K562 (cell line): Measurements from ENCODE around the gene CARM1.

Experiments
- CHD4 ChIP-seq: fragments of 200-600 bp; sonication (generic); IDR thresholded peaks from 3 replicates; pipeline ENCODE4 v1.6.1; 2012; ENCODE audit warnings: low read depth, mild to moderate bottlenecking, mixed read lengths, low read length, inconsistent platforms; ENCODE audit not compliant: insufficient read depth, insufficient replicate concordance, poor library complexity, severe bottlenecking
- ELF4 ChIP-seq: fragments of 450-650 bp; formaldehyde crosslinking; IDR thresholded peaks from 2 replicates; pipeline ENCODE4 v1.4.0; 2022; ENCODE audit warnings: missing genetic modification characterization
- ERF ChIP-seq: fragments of 450-650 bp; formaldehyde crosslinking; IDR thresholded peaks from 2 replicates; pipeline ENCODE4 v1.4.0; 2020; ENCODE audit warnings: mild to moderate bottlenecking, mixed read lengths
- FIP1L1 ChIP-seq: fragments of 200-400 bp; formaldehyde crosslinking; IDR thresholded peaks from 2 replicates; pipeline ENCODE4 v1.6.1; 2018; ENCODE audit warnings: mild to moderate bottlenecking, low read depth, low read length; ENCODE audit not compliant: poor library complexity, severe bottlenecking
- HDGF ChIP-seq: fragments of 450-650 bp; IDR thresholded peaks from 2 replicates; pipeline ENCODE4 v1.6.1; 2016
- POLR2AphosphoS5 ChIP-seq: IDR thresholded peaks from 2 replicates; pipeline ENCODE4 v1.6.1; 2011; ENCODE audit warnings: mild to moderate bottlenecking, low read depth, low read length, moderate library complexity; ENCODE audit not compliant: control insufficient read depth, insufficient read depth
- TCFL5 ChIP-seq: fragments of 250-450 bp; sonication (Bioruptor Pico); conservative IDR thresholded peaks from 2 replicates; pipeline ENCODE4 v1.6.1; 2021; ENCODE audit warnings: mild to moderate bottlenecking, moderate library complexity, matching md5 sums
- ZNF384 ChIP-seq: IDR thresholded peaks from 2 replicates; pipeline ENCODE4 v1.6.1; 2012; ENCODE audit warnings: low read depth, low read length, improper control_type of control experiment
- ZNF785 ChIP-seq: fragments of 250-450 bp; sonication (Bioruptor Pico); IDR thresholded peaks from 2 replicates; pipeline ENCODE4 v1.4.0; 2020; ENCODE audit warnings: mild to moderate bottlenecking
- TF ChIP-seq, protein P1 (sequence below), 3 experiments: IDR thresholded peaks in 2 of 3; conservative IDR thresholded peaks in 1 of 3; 2 replicates each; pipeline ENCODE4 v1.5.1; 2011 to 2012; ENCODE audit warnings: low read length in 3 of 3, mild to moderate bottlenecking in 3 of 3, control low read depth in 2 of 3, improper control_type of control experiment in 1 of 3, inconsistent platforms in 1 of 3, low read depth in 1 of 3, mixed read lengths in 1 of 3, moderate library complexity in 1 of 3; ENCODE audit not compliant: insufficient read depth in 2 of 3
- TF ChIP-seq, protein P2 (sequence below): fragments of 150-350 bp; IDR thresholded peaks from 2 replicates; pipeline ENCODE4 v1.6.1; 2014; ENCODE audit warnings: low read depth, mild to moderate bottlenecking, low read length, borderline replicate concordance
- TF ChIP-seq, protein P3 (sequence below): sonication (generic); formaldehyde crosslinking; IDR thresholded peaks from 2 replicates; pipeline ENCODE4 v1.4.0; 2020; ENCODE audit warnings: mild to moderate bottlenecking, missing genetic modification reagents

DNA sequence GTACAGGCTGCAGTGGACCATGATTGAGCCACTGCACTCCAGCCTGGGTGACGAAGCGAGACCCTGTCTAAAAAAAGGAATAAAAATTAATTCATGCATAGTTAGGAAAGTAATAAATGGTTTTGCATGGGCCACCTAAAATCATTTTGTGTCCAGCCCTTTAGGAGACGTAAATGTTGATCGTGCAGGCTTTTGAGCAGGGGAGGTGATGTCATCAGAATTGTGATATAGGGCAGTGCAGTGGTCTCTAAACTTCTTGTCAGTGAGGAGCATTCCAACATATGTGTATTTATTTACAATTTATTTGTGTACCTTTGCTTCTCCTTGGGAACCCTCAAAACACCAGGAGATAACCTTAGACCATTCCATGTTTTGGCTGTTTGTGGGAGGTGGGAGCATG, 92.5 kb downstream of the CARM1 start:
- TF ChIP-seq ZNF384 (no peak), FIP1L1 (no peak), HDGF (no peak), ZNF785 (no peak), POLR2AphosphoS5 (no peak), ERF (CRISPR knock-in tag) (no peak), ELF4 (no peak), TCFL5 (CRISPR knock-in tag) (no peak), CHD4 (no peak)
- TF ChIP-seq, protein P1, sequence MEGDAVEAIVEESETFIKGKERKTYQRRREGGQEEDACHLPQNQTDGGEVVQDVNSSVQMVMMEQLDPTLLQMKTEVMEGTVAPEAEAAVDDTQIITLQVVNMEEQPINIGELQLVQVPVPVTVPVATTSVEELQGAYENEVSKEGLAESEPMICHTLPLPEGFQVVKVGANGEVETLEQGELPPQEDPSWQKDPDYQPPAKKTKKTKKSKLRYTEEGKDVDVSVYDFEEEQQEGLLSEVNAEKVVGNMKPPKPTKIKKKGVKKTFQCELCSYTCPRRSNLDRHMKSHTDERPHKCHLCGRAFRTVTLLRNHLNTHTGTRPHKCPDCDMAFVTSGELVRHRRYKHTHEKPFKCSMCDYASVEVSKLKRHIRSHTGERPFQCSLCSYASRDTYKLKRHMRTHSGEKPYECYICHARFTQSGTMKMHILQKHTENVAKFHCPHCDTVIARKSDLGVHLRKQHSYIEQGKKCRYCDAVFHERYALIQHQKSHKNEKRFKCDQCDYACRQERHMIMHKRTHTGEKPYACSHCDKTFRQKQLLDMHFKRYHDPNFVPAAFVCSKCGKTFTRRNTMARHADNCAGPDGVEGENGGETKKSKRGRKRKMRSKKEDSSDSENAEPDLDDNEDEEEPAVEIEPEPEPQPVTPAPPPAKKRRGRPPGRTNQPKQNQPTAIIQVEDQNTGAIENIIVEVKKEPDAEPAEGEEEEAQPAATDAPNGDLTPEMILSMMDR (IDR thresholded peaks at IDR 0.05 in 2 of 3, conservative IDR thresholded peaks at IDR 0.05 in 1 of 3; ENCODE audit: insufficient read depth in 2 of 3, low read depth in 1 of 3, low read length in 3 of 3) = no peak
- TF ChIP-seq, protein P2, sequence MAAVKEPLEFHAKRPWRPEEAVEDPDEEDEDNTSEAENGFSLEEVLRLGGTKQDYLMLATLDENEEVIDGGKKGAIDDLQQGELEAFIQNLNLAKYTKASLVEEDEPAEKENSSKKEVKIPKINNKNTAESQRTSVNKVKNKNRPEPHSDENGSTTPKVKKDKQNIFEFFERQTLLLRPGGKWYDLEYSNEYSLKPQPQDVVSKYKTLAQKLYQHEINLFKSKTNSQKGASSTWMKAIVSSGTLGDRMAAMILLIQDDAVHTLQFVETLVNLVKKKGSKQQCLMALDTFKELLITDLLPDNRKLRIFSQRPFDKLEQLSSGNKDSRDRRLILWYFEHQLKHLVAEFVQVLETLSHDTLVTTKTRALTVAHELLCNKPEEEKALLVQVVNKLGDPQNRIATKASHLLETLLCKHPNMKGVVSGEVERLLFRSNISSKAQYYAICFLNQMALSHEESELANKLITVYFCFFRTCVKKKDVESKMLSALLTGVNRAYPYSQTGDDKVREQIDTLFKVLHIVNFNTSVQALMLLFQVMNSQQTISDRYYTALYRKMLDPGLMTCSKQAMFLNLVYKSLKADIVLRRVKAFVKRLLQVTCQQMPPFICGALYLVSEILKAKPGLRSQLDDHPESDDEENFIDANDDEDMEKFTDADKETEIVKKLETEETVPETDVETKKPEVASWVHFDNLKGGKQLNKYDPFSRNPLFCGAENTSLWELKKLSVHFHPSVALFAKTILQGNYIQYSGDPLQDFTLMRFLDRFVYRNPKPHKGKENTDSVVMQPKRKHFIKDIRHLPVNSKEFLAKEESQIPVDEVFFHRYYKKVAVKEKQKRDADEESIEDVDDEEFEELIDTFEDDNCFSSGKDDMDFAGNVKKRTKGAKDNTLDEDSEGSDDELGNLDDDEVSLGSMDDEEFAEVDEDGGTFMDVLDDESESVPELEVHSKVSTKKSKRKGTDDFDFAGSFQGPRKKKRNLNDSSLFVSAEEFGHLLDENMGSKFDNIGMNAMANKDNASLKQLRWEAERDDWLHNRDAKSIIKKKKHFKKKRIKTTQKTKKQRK = no peak
- TF ChIP-seq, protein P3, sequence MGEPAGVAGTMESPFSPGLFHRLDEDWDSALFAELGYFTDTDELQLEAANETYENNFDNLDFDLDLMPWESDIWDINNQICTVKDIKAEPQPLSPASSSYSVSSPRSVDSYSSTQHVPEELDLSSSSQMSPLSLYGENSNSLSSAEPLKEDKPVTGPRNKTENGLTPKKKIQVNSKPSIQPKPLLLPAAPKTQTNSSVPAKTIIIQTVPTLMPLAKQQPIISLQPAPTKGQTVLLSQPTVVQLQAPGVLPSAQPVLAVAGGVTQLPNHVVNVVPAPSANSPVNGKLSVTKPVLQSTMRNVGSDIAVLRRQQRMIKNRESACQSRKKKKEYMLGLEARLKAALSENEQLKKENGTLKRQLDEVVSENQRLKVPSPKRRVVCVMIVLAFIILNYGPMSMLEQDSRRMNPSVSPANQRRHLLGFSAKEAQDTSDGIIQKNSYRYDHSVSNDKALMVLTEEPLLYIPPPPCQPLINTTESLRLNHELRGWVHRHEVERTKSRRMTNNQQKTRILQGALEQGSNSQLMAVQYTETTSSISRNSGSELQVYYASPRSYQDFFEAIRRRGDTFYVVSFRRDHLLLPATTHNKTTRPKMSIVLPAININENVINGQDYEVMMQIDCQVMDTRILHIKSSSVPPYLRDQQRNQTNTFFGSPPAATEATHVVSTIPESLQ (CRISPR knock-in tag) = no peak
